GM21381 (cell line): Measurements from ENCODE around the gene MAP2K4.

ENCODE experiments used
- ATAC-seq: cut with Tn5 transposase; IDR thresholded peaks from one replicate; pipeline ENCODE4 v1.9.1; 2021; ENCODE audit warnings: mild to moderate bottlenecking, moderate library complexity; ENCODE audit not compliant: unreplicated experiment

The MAP2K4 gene

DNA sequence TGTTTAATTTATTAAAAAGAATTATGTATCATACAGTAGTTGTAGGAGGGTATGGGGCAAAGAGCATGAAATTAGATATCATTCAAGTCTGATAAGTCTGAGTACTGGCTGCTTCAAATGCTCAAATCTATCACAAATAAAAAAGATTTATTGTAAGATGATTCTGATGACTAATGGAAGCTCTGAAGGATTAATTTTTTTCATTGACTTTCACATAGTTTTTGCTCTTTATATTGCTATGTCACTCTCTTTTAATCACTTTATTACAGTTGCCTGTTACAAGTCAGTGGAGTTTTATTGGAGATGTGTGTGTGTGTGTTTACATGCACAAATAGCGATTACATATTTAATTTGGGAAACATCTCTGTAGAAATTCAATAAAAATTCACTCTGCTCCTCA lies 15.0 kb downstream of the MAP2K4 start:
- no peak for ATAC-seq

- no peak for ATAC-seq
These were observed 17.3 kb downstream of the MAP2K4 start for GRCh38 chr17:12037970-12038369.

GRCh38 chr17:12040478-12040877 lies 19.8 kb downstream of the MAP2K4 start:
- ATAC-seq = no peak

DNA sequence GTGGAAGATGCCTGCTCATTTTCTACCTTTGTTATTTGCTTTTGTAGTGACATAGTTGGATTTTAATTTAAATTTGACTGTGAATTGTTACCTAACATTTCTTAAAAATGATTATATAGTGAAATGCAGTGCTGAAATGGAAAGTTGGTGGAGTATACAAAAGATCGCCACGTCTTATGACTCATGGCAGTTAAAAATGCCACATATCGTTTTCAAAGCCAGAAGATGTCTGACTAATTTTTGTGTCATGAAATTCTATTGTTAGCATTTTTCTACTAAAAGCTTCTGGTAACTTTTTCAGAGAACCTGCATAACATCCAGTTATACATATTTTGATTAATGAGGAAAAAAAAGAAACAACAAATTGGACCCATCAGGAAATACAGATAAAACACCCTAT lies 20.6 kb downstream of the MAP2K4 start:
- ATAC-seq = no peak

DNA sequence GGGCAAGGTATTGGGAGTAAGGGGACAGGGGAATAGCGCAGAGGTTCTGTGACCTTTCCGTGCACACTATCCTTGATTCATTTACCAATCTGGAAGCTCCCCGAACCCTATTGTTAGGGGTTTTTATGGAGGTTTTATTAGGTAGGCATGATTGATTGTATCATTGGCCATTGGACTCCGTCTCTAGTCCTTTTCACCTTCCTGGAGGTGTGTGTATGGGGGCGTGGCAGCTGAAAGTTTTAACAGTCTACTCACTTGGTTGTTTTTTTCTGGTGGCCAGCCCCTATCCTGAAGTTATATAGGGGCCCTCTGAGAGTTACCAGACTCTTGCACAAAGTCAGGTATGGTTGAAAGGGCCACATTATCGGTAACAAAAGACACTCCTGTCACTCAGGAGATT lies 23.0 kb downstream of the MAP2K4 start:
- no peak for ATAC-seq

GRCh38 chr17:12046786-12047185 lies 26.1 kb downstream of the MAP2K4 start:
- ATAC-seq = no peak

DNA sequence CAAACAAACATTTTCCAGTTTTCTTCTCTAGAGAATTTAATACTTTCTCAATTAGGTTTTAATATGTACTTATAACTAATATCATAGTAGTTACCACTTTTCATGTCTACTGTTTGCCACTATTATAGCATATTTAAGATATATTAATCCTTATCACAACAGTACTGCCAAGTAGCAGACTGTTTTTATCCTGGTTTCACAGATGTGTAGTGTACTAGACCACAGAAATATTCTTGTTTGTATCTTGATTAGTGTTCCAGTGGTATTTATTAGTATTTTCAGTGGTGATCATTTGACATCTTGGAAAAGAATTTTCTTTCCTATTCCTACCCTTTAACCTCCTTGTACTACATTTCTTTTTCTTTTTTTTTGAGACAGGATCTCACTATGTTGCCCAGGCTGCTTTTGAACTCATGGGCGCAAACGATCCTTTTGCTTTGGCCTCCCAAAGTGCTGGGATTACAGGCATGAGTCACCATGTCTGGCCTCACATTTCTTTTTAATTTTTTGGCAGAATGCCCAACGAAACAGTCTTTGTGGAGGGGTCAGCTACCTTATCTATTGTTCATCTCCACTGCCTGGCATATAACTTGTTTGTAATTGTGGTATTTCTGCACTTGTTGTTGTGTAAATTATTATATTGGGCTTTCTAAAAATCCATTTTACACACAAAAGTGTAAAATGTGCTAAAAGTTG lies 27.2 kb downstream of the MAP2K4 start:
- ATAC-seq = no peak

DNA sequence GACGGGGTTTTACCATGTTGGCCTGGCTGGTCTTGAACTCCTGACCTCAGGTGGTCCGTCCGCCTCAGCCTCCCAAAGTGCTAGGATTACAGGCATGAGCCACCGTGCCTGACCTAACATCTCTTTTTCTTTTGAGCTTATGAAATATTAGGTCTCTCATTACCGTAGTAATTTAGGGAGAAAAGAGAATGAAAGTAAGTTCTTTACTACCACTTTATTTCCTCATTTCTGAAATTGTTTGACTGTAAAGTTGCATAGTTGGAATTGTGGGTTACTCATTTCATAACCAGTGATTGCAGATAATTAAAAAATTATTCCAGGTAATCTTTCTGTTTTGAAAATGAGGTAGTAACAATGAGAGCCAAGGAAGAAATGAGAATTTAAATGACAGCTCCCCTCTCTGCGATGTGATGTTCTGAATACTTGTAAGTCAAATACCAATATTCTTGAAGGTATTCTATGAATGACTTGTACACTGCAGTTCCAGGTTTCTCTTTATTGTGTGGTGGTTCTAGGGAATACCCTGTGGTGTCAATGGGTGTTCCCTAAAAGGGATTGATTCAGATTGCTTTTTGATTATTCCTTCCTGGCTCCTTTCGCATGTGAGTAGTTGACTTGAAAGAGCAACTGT lies 28.3 kb downstream of the MAP2K4 start:
- no peak for ATAC-seq

DNA sequence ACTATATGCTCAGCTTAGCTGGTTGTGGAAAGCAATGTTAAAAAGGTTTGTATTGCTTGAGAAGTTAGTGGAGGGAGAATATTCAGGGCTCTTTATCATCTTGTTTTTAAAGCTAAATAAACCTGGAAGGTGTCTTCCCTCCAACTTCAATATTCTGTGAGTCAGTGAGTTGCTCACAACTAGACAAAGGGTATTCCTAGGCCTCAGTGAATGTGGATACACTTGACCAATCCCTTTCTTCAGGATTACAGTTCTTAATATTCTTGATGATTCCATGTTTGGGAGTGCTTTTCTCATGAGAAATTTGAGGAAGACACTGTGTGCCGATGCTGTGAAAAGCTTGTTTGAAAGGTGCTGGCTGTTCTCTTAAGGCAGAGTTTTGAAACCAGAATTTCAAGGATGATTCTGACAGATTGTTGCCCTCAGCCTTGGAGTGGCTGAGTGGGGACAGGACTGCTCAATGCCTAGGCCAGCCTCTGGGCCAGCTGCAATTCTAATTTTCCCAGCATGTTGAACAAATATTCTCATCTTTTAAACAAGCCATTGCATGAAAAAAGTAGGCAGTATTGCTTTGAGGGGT lies 30.1 kb downstream of the MAP2K4 start:
- no peak for ATAC-seq

- no peak for ATAC-seq
These were observed 32.9 kb downstream of the MAP2K4 start for GRCh38 chr17:12053552-12053951.

DNA sequence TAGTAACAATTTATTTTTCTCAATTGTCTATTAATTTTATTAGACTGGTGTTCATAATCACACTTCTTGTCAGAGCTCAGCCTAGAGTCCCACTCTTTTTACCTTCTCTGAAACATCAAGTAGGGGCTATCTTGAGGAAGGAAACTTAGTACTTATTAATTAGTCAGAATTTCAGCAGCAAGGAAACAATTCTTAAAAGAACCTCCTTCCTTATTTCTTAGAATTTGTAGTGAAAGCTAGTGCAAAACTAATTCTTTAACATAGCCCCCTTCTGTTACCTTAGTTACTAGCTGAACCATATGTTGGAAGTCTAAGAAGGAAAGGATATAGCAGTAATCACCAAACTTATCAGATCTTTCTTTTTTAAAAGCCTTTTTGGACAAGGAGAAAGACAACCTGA lies 35.2 kb downstream of the MAP2K4 start:
- no peak for ATAC-seq

DNA sequence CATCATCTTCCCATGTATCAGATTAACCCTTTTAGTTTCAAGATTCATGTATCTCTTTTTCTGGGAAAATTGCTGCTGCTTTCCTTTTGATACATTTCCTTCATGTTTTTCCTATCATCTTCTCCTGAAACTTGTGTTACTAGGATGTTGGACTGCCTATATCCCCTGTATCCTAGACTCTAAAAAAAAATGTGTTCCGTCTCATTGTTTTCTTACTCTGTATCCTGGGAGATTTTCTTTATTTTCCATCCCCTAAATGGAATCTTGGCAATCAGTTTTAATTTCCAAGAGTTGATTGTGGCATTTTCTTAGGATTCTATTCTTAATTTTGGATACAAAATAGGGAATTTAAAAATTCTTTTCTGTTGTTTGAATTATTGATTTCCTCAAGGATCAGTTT lies 36.8 kb downstream of the MAP2K4 start:
- no peak for ATAC-seq

GRCh38 chr17:12058535-12058934 lies 37.9 kb downstream of the MAP2K4 start:
- no peak for ATAC-seq

DNA sequence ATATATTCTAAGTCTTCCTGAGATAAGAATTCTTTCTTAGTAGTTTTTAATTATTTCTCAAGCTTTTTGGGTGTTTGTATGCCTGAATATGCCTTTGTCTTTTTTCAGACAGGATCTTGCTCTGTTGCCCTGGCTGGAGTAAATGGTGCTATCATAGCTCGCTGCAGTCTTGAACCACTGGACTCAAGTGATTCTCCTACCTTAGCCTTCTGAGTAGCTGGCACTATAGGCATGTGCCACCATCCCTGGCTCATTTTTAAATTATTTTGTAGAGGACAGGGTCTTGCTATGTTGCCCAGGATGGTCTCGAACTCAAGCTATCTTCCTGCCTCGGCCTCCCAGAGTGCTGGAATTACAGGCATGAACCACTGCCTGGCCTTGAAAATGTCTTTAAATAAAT lies 41.6 kb downstream of the MAP2K4 start:
- no peak for ATAC-seq

DNA sequence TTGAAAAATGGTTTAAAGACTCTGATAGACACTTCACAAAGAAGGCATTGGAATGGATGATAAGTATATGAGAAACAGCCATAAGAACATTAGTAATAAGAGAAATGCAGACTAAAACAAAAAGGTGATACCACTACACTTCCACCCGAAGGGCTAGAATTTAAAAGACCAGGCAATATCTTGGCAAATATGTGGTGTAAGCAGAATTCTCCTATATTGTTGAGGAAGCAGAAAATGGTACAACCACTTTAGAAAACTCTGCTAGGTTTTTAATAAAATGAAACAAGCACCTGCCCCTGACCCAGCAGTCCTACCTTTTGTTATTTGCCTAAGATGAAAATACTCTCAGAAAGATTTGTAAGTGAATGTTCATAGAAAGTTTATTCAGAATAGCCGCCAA lies 43.7 kb downstream of the MAP2K4 start:
- no peak for ATAC-seq

DNA sequence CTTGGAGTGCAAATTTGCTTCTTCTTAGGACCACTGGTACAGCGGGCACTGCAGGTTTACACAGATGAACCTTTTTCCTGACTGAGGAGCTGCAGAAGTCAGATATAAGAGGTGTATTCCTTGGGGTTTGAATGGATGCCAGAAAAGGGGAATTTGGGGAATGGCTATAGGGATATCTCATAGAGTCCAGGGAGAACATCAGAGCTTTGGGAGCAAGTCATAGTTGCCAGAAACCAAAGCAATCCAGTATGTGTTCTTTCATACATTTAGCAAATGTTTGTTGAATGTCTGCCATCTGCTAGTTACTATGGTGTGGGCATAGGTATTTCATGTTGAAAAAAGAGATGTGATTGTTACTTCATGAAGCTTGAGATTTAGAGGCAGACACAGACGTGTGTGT lies 46.8 kb downstream of the MAP2K4 start:
- ATAC-seq = no peak

DNA sequence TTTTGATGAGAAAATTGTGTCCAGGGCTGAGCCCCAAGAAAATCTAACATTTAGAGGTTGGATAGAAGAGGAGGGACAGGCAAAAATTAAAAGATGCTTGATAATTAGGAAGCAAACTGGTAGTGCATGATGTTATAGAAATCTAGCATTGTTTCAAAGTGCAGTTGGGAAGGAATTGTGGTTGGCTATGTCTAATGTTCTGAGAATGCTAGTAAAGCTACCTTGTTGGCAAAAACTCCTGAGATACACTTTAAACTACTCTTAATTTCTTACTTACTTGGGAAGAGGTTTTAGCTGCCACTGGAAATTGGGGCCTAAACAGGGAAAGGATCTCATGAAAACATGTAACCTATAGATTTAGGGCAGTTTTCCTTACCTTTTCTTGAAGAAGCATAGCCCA lies 48.3 kb downstream of the MAP2K4 start:
- no peak for ATAC-seq

- no peak for ATAC-seq
These were observed 49.9 kb downstream of the MAP2K4 start for GRCh38 chr17:12070561-12070960.

DNA sequence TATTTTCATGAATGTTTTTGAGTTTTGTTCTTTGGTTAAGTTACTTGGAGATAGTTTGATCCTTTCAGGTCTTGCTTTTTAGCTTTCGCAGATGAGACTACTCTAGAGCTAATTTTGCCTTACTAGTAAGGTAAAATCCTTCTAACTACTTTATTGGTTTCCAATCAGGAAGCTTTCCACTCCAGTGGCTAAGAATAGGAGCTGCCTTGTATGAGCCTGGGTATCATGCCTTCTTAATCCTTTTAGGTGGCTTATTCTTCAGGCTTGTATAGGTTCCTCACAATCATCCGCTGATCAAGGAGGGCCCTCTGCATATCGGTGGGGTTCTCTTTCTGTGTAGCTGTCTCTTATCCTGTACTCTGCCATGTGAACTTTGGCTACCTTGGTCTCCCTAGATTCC lies 53.7 kb downstream of the MAP2K4 start:
- no peak for ATAC-seq

DNA sequence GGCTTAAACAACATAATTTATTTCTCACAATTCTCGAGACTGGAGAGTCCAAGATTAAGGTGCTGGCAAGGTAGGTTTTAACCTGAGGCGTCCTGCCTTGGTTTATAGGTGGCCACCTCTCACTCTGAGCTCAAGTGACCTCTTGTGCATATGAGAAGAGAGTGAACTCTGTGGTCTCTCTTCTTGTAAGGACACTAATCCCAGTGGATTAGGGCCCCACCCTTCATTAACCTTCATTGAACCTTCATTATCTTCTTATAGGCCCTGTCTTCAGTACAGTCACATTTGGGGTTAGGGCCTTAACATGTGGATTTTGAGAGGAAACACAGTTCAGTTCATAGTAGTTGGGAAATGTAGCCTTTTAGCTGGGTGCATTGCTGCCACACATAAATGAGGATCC lies 57.1 kb downstream of the MAP2K4 start:
- ATAC-seq = no peak

DNA sequence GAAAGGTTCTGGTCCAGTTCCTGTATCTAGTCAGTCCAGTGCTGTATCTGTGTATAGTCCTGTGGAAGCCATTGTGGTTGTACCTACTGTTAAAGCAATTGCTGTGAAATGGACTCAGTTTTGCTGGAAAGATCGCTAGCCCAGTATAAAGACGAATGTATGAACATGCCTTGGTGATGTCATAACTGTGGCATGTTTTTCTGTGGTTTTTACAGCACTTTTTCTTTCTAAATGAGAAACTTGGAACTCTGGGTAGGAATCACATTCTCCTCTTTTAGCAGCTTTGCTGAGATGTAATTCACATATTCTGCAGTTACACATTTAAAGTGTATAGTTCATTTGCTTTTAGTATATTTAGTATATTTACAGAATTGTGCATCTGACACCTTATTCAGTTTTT lies 58.1 kb downstream of the MAP2K4 start:
- ATAC-seq = no peak

DNA sequence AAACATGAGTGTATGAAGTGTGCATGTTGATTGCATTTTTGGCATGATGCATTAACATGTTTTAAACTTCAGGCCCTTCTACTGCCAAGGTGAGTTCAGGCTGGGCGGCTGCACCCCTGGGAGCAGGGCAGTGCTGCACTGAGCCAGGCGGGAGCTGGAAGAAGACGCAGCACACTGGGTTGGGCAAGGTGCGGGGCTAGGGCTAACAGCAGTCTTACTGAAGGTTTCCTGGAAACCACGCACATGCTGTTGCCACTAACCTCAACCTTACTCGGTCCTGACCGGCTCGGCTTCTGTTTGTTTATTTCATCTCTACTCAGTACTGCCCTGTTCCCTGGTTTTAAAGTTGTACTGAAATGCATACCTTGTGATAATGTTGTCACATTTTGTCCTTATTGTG lies 61.0 kb downstream of the MAP2K4 start:
- no peak for ATAC-seq
